PC-3 (cell line): ENCODE results near the gene FAM168B.

Source experiments
- CTCF ChIP-seq: fragments of 300-600 bp; sonication (generic); conservative IDR thresholded peaks from 2 replicates; pipeline ENCODE4 v1.5.1; 2017; ENCODE audit warnings: antibody characterized with exemption, low read depth, mild to moderate bottlenecking, low read length
- EZH2 ChIP-seq: fragments of 300-600 bp; sonication (generic); IDR thresholded peaks from one replicate; pipeline ENCODE4 v1.6.1; 2017; ENCODE audit warnings: antibody characterized with exemption, mild to moderate bottlenecking, low read length; ENCODE audit not compliant: unreplicated experiment

- TF ChIP-seq CTCF = no peak
- TF ChIP-seq EZH2 = no peak
These were observed 40.5 kb downstream of the FAM168B start for GRCh38 chr2:131052741-131053263.
